Stimulated activated CD8-positive, alpha-beta memory T cell treated with anti-CD3 and anti-CD28 coated beads, Interleukin-15, amount 100 ng/mL, for 48 hours (primary cell): ENCODE data around the gene PKN1.
A peak's percentile ranks its signal among the peaks of the same experiment; 100 is the strongest.
"Not testable (repeated sequence)": the region's sequence is repeated elsewhere in the genome, so short reads cannot be mapped to it uniquely, and the experiment has no call there.

ENCODE experiments used
- DNase-seq, 2 donors: peaks; one replicate each; pipeline ENCODE4 v3.0.0-alpha.2; 2020; ENCODE audit warnings: low read depth in 2 of 2

The PKN1 gene

DNA sequence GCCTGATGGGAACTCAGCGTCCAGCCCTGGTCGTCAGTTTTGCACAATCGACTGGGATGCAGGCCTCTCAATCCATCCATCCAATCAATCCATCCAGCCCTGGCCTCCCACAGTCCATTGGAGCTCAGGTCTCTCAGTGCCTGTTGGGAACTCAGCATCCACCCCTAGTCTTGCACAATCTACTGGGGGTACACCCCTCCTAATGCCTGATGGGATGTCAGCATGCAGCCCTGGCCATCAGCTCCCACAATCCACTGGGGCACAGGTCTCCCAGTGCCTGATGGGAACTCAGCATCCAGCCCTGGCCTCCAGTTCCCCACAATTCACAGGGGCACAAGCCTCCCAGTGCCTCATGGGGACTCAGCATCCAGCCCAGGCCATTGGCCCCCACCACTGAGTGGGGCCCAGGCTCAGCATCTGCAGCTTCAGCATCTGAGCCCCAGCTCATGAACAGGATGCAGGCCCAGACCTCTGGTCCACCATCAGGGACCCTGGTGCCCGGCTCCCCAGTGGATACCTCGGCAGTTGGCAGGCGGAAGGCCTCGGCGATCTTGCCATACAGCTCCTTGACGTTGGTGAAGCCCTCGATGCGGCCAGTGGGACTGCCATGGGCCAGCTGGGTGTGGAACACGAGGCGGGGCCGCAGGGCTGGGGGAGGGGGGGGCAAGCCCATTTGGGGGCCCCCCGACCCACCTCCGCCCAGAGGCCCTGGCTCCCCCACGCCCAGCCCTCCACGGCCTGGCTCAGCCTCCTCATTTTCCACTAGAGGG, 49.3 kb downstream of the PKN1 start:
- DNase-seq = no peak

DNA sequence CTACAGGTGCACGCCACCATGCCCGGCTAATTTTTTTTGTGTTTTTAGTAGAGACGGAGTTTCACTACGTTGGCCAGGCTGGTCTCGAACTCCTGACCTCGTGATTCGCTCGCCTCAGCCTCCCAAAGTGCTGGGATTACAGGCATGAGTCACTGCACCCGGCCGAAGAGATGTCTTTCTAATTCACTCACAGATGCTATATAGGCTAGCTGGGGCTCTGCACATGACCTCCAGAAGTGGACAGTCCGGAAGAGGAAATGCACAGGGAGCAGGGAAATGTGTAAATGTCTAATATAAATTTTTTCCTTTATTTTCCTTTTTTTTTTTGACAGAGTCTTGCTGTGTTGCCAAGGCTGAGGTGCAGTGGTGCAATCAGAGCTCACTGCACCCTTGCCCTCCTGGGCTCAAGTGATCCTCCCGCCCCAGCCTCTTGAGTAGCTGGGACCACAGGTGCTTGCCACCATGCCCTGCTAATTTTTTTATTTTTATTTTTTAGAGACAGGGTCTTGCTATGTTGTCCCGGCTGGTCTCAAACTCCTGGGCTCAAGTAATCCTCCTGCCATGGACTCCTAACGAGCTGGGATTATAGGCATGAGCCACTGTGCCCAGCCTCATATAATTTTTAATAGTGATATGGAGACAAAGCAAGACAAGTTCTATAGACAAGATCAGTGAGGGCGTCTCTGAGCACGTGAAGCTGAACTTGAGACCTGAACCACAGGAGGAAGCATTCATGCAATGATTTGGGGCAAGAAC, 54.4 kb downstream of the PKN1 start:
- DNase-seq = no peak

GRCh38 chr19:14492756-14493337, 59.7 kb downstream of the PKN1 start:
- no peak for DNase-seq

GRCh38 chr19:14494411-14494810, 61.3 kb downstream of the PKN1 start:
- no peak for DNase-seq

DNA sequence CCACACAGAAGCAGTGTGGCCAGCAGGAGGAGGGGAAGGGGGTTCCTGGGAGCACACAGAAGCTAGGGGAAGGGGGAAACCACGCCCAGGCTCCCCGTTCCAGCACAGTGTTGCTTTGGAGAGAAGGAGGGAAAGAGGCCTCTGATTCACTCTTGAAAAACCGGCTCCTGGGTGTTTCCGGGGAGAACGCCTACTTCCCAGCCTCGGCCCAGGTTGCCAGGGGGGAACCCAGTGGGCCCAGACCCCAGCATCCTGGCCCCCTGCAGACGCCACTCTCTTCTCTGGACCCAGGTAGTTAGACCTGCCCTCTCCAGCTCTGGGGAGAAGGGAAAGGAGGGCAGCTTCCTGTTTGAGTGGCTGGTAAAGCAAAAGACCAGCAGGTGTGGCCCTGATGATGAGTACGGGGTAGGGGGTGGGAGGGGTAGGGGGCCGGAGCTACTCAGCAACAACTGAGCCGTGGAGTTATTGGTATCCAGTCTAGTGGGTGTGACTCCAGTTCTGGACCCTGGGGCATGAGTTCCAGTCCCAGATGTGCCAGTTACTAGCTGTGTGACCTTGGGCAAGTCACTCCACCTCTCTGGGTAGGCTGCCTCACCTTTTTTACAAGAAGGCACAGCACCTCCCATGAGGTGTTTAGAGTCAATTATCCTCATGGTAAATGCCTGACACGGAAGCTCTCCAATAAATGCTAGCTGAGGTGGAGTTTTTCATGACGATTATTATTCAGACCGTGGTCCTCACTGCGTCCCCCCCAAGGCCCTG, 62.0 kb downstream of the PKN1 start:
- no peak for DNase-seq

DNA sequence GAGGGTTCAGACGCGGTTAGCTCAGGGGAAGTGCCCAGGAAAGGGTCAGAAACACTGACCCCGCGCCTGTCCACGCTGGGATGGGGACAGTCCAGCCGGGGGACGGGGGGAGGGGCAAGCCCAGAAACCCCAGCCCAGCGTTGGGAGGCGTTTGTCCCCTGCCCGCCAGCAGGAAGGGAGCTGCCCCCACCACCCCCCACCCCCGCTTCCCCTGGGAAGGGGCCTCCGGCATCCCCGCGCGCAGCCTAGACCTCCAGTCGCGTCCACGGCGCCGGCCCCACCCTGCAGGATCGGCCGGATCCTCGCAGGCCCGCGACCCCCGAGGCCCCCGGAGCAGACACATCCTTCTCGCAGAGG, 62.5 kb downstream of the PKN1 start:
- DNase-seq = no peak

DNA sequence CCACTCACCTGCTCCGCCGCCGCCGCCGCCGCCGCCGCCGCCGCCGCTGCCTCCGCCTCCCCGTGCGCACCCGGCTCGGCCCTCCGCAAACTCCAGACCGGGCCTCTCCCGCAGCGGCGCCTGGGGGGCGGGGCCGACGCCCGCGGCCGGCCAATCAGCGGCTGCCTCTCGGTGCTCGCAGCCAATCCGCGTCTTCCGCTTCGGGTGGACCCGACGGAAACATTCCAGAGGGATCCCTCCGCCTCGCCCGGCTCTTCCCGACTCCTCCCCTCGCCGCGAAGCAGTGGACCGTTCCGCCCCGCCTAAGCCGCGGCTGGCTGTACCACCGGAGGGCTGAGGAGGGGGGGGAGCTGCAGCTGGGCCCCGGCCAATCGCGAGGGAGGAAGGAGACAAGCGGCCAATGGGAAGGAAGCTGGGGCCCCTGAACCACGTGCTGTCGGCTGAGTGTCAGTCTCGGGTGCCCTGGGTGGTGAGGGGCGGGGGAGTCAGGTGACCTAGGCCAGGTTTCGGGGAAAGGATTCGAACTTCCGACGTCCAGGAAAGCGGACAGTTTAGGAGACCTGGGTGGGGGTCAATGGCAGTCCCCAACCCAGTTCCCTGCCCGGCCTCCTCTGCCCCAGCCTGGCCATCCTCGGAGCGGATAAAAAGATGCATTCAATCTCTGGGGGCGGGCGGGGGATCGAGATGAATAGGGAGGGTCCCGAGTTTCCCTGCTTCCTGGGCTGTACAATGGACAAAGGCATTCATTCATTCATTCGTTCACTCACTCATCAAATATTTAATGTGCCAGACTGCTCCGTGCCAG, 63.1 kb downstream of the PKN1 start, which contains the start of gene GIPC1:
Gene GIPC1, minus strand, starts transcription at position 99 of the 805 bp plus-strand sequence. CDS start 13,151 bp downstream, outside the sequence.
- DNase-seq = peak; percentile 64 to 77

DNA sequence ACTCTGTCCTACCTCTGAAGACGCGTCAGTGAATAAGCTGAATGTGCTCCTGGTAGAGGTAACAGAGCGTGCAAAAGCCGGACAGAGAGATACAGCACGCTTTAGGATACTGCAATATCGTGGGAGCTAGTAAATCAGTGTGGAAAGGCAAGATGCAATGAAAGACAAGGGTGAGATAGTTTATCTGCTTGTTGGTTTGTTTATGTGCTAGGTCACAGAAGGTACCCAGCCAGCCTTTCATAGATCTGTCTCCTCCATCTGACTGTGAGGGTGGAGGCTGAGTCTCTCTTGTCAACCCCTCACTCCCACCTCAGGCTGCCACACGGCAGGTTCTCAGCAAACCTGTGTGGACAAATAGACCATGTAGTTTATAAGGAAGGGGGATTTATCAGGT, 63.7 kb downstream of the PKN1 start:
- DNase-seq = no peak

DNA sequence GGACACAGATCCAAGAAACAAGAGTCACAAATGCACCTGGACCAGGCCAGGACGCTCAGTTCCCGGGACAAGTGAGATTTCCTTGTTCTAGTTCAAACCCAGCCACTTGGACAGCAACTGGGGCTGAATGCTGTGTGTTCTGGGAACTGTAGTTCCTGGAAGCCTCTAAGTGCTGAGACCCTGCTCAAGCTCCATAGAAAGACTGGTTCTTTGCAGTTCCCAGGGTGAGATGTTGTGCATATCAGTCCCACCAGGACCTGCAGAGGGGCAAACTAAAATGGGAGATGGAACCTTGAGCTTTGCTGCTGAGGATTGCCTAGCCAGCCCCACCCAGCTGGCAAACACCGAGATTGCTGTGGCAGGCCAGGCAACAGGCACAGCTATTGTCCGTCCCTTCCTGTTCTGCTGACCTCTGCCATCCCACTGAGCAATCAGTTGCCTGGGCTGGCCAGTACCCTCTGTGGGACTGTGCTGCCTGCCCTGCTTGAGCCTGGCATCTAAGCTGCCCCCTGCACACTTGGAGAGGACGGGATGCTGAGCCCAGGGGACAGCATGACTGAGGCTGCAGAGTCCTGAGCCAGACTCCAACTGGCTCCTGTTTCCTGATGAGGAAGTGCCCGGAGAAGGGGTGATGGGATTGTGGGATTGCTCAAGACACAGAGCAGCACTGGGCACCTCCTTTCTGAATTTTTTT, 64.3 kb downstream of the PKN1 start:
- DNase-seq = no peak

DNA sequence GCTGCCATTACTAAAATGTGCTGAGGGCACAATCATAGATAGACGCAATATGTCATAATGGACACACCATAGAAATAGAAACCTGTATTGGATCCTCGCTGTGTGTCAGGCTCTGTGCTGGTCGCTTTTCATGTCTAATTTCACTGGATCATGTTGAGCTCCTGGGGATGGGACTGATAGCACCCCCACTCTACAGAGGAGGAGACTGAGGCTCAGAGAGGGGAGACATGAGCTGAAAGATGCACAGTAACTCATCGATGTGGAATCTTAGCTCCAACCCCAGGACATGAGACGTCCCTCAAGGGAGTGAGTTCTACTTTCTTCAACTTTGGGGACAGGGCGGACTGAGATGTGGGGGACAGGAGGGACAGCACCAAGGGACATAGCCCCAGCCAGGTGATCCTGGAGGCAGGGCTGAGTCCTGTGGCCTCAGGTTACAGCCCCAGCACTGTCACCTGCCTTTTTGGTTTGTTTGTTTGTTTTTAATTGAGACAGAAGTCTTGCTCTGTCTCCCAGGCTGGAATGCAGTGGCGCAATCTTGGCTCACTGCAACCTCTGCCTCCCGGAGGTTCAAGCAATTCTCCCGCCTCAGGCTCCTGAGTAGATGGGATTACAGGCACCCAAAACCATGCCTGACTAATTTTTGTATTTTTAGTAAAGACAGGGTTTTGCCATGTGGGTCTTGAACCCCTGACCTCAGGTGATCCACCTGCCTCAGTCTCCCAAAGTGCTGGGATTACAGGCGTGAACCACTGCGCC, 69.4 kb downstream of the PKN1 start:
- no peak for DNase-seq

GRCh38 chr19:14503285-14503684, 70.2 kb downstream of the PKN1 start:
- no peak for DNase-seq

- not testable (repeated sequence) for DNase-seq
These were observed 71.5 kb downstream of the PKN1 start for GRCh38 chr19:14504575-14504974.

- DNase-seq = peak; percentile 59
These were observed 72.6 kb downstream of the PKN1 start for GRCh38 chr19:14505488-14506239.

GRCh38 chr19:14507704-14508542, 74.8 kb downstream of the PKN1 start:
- DNase-seq = no peak

DNA sequence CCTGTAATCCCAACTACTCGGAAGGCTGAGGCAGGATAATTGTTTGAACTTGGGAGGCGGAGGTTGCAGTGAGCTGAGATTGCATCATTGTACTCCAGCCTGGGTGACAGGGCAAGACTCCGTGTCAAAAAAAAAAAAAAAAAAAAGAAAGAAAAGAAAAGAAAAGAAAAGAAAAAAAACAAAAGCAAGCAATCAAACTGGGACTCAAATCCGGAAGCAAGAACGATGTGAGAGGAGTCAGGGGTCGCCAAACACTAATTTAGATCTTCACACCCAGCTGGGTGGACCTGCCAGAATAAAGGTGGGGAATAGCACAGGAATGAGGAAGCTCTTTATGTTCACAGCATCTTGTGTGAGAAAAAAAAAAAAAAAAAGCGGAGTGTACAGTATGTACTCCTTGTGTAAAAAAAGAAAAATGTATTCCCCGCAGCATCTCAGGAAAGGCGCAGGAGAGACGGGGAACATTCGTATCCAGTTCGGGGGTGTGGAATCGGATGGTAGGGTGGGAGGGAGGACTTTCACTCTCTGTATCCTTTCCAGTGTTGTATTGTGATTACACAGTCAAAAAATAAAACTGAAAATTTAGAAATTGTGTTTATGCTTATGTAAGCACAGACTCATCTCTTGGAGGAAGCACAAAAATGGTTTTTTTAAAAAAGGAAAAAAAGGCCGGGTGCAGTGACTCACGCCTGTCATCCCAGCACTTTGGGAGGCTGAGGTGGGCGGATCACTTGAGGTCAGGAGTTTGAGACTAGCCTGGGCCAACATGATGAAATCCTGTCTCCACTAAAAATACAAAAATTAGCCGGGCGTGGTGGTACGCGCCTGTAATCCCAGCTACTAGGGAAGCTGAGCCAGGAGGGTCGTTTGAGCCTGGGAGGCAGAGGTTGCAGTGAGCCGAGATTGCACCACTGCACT, 77.5 kb downstream of the PKN1 start:
- DNase-seq = no peak

- no peak for DNase-seq
These were observed 78.1 kb downstream of the PKN1 start for GRCh38 chr19:14511229-14511593.

DNA sequence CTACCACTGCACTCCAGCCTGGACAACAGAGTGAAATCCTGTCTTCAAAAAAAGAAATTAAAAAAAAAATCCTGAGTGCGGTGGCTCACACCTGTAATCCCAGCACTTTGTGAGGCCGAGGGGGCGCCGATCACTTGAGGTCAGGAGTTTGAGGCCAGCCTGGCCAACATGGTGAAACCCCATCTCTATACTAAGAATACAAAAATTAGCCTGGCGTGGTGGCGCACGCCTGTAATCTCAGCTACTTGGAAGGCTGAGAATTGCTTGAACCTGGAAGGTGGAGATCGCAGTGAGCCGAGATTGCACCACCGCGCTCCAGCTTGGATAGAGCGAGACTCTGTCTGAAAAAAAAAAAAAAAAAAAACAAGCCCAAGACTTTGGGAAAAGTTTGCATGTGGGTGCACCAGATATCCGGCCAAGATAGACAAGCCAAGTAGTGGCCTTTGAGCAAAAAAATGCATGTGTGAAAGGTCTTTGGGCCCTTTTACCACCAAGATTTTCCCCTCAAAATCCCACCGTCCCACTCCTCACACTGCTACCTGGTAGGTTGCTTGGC, 79.4 kb downstream of the PKN1 start:
- no peak for DNase-seq
